MCF 10A (cell line): ENCODE measurements around the gene HARBI1. TPM values are rescaled to one million over a fixed set of nuclear protein-coding genes. Genes with fewer than 3 reads are reported as not detected.

Source experiments
- BruUV-seq: library from RNA; stranded (reverse); fragments of 400-500 nt; replicated peaks from 2 replicates; lab custom pipeline; 2021; lab: Mats Ljungman, UMichigan
- CTCF ChIA-PET: fragments of 300-600 bp; sonication (Branson Sonifier 250); formaldehyde crosslinking; extraction: SDS; loops from one replicate; lab custom pipeline; 2021; ENCODE audit warnings: antibody characterized with exemption, inconsistent platforms; lab: Yijun Ruan, JAX
- POLR2A ChIA-PET: fragments of 300-600, 350-650 bp; sonication (Branson Sonifier 250); formaldehyde crosslinking; extraction: SDS; loops from one replicate; lab custom pipeline; 2020; ENCODE audit warnings: antibody characterized with exemption, inconsistent platforms; lab: Yijun Ruan, JAX
- DNase-seq: peaks from one replicate; pipeline ENCODE4 v3.0.0-alpha.2; 2018; ENCODE audit not compliant: unreplicated experiment
- H3K27ac Mint-ChIP-seq: one replicate; pipeline ENCODE4 v1.8.0; 2022; ENCODE audit warnings: mild to moderate bottlenecking, low read depth, mixed read lengths; ENCODE audit not compliant: unreplicated experiment
- H3K27me3 Mint-ChIP-seq: one replicate; pipeline ENCODE4 v1.8.0; 2022; ENCODE audit warnings: mixed read lengths; ENCODE audit not compliant: insufficient read depth, unreplicated experiment
- H3K36me3 Mint-ChIP-seq: one replicate; pipeline ENCODE4 v1.8.0; 2022; ENCODE audit warnings: mild to moderate bottlenecking, moderate library complexity, mixed read lengths; ENCODE audit not compliant: insufficient read depth, unreplicated experiment
- H3K4me1 Mint-ChIP-seq: one replicate; pipeline ENCODE4 v1.8.0; 2022; ENCODE audit warnings: mixed read lengths; ENCODE audit not compliant: insufficient read depth, unreplicated experiment
- H3K4me3 Mint-ChIP-seq: one replicate; pipeline ENCODE4 v1.8.0; 2022; ENCODE audit warnings: mild to moderate bottlenecking, moderate library complexity, mixed read lengths; ENCODE audit not compliant: unreplicated experiment
- H3K9me3 Mint-ChIP-seq: one replicate; pipeline ENCODE4 v1.8.0; 2022; ENCODE audit warnings: mixed read lengths; ENCODE audit not compliant: unreplicated experiment
- intact Hi-C: fragments of 100-400 bp; cut with micrococcal nuclease; formaldehyde crosslinking; loops from 2 replicates; pipeline ENCODE4 v1.14.1; 2022
- total RNA-seq: library from RNA; stranded (reverse); gene quantifications from 2 replicates; pipeline ENCODE4 v1.2.3, GENCODE V29; 2022
- TF ChIP-seq, protein P1 (sequence below): fragments of 200-600 bp; IDR thresholded peaks from one replicate; pipeline ENCODE4 v1.8.0; 2022; ENCODE audit warnings: antibody characterized with exemption, mild to moderate bottlenecking; ENCODE audit not compliant: unreplicated experiment

HARBI1 gene
- total RNA-seq, 1 experiment from 2014 or later: 6.8 TPM

GRCh38 chr11:46603704-46604308 lies 13.2 kb downstream of the HARBI1 start:
- Mint-ChIP-seq H3K4me3 (no peak overlapping the region), H3K27ac (no peak overlapping the region), H3K36me3 (peaks cover 16% of the 10 kb centered on the region), H3K4me1 (peaks cover 5% of the 10 kb centered on the region), H3K27me3 (no peaks in the 10 kb centered on the region), H3K9me3 (no peaks in the 10 kb centered on the region)
- no TSS peak for BruUV-seq
- POLR2A ChIA-PET: interaction anchor here (1.0 kb wide), 1 partner anchor 10 kb away, joined by 3 read pairs; the partner anchor contains the start of gene AMBRA1
- DNase-seq: no peak
- TF ChIP-seq, protein P1, sequence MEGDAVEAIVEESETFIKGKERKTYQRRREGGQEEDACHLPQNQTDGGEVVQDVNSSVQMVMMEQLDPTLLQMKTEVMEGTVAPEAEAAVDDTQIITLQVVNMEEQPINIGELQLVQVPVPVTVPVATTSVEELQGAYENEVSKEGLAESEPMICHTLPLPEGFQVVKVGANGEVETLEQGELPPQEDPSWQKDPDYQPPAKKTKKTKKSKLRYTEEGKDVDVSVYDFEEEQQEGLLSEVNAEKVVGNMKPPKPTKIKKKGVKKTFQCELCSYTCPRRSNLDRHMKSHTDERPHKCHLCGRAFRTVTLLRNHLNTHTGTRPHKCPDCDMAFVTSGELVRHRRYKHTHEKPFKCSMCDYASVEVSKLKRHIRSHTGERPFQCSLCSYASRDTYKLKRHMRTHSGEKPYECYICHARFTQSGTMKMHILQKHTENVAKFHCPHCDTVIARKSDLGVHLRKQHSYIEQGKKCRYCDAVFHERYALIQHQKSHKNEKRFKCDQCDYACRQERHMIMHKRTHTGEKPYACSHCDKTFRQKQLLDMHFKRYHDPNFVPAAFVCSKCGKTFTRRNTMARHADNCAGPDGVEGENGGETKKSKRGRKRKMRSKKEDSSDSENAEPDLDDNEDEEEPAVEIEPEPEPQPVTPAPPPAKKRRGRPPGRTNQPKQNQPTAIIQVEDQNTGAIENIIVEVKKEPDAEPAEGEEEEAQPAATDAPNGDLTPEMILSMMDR: no peak
- intact Hi-C loops: no loop called here
- CTCF ChIA-PET: interaction anchor here (0.7 kb wide), 1 partner anchor 236 kb away, joined by 4 read pairs; no protein-coding TSS in a partner anchor

DNA sequence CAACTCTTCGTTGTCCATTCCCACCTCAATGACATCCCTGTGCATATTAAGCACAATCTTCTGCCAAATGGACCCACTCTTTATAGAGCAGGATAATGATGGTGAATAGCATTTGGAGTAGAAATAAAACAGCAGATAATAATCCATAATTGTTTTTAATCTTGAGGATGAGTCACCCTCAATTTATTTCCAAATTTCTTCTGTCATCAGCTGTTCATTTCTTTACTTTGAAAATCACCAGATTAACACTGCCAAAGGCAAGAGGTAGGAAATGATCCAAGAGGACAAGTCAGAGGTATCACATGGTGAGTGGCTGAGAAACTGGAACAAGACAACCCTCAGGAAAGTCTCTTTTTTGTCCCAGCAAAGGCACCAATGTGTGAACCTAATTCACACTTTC lies 15.9 kb downstream of the HARBI1 start:
- CTCF ChIA-PET: interaction anchor here (1.0 kb wide), 1 partner anchor 17 kb away, joined by 4 read pairs; the partner anchor contains the start of gene ATG13
- no peak for DNase-seq
- Mint-ChIP-seq H3K36me3 (peaks cover 16% of the 10 kb centered on the region), H3K4me3 (no peak overlapping the region), H3K27me3 (no peaks in the 10 kb centered on the region), H3K27ac (no peak overlapping the region), H3K9me3 (no peaks in the 10 kb centered on the region), H3K4me1 (peaks cover 5% of the 10 kb centered on the region)
- no TSS peak for BruUV-seq
- intact Hi-C loops: no loop called here
- TF ChIP-seq, protein P1: no peak
- POLR2A ChIA-PET: interaction anchor here (1.2 to 1.9 kb wide), 3 partner anchors 11 to 47 kb away, joined by 4 to 6 read pairs (median 5); no protein-coding TSS in a partner anchor

DNA sequence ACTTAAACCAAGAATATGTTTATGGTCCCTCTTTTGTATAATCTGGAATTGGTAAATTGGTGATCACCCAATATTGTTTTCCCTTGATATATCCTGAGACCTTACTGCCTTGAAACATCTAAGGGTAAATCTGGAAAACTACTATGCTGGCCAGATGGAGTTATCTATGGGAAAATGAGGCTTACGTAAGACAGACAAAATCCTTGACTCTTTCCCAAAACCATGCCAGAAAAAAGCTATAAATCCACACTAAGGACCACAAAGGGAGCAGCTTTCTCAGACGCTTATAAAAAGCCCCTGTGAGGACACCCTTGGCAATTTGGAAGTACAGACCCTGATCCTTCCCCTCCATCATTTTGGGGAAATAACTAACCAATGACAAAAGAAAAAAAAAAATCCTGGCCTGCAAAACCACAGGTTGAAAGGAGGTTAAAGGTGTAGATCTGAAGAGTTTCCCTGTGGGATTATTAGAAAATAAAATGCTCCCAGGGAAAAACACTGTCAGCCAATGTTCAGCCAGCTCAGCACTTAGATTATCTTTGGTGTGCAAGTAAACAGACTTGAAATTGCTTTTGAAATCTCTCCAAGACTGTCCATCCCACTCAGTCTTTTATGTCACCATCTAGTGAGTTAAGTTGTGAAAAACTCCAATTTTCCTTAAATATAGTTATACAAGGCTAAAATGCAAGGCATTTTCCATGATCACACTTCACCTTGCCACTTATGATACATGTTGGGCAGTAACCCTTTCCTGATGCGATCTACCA lies 16.6 kb downstream of the HARBI1 start:
- POLR2A ChIA-PET: interaction anchor here (0.6 to 1.9 kb wide), 6 partner anchors 9 to 391 kb away, joined by 3 to 9 read pairs (median 4); partner anchors contain the start of gene ZNF408
- peaks cover 16% of the 10 kb centered on the region for H3K36me3 Mint-ChIP-seq

More for the DNA sequence above, 16.6 kb downstream of the HARBI1 start:
- Mint-ChIP-seq H3K9me3 (no peaks in the 10 kb centered on the region), H3K4me1 (peaks cover 5% of the 10 kb centered on the region), H3K4me3 (no peak overlapping the region), H3K27me3 (no peaks in the 10 kb centered on the region), H3K27ac (no peak overlapping the region)
- BruUV-seq: no TSS peak
- no peak for DNase-seq
- intact Hi-C loops: no loop called here
- CTCF ChIA-PET: interaction anchor here (0.7 to 1.2 kb wide), 3 partner anchors 17 to 1635 kb away, joined by 3 to 5 read pairs (median 4); partner anchors contain the start of genes ATG13 and HARBI1
- TF ChIP-seq, protein P1: no peak
